IMR-90 (cell line): ENCODE measurements around the gene ZNF365. TPM values are rescaled to one million over a fixed set of nuclear protein-coding genes. Genes with fewer than 3 reads are reported as not detected.

Source experiments
- ATAC-seq: fragments of 200-7000 bp; cut with Tn5 transposase; 2 replicates; pipeline ENCODE4 v1.9.1; 2020; ENCODE audit warnings: low read depth, mild to moderate bottlenecking, moderate library complexity
- BruUV-seq: library from RNA; stranded (reverse); fragments of 400-500 nt; replicated peaks from 2 replicates; lab custom pipeline; 2021; lab: Mats Ljungman, UMichigan
- CTCF ChIA-PET: fragments of 300-600 bp; formaldehyde crosslinking; extraction: SDS; loops from one replicate; lab custom pipeline; 2021; ENCODE audit warnings: antibody characterized with exemption; lab: Yijun Ruan, JAX
- POLR2A ChIA-PET: fragments of 300-600 bp; sonication (Branson Sonifier 250); formaldehyde crosslinking; loops from one replicate; lab custom pipeline; 2022; ENCODE audit warnings: antibody characterized with exemption; ENCODE audit not compliant: unreplicated experiment; lab: Charles Lee
- DNase-seq: peaks from one replicate; pipeline ENCODE4 v3.0.0; 2013
- H2AFZ ChIP-seq: replicated peaks from 2 replicates; pipeline ENCODE3; 2013; ENCODE audit warnings: low read length, mild to moderate bottlenecking; ENCODE audit not compliant: poor library complexity
- H2AK5ac ChIP-seq: 2 replicates; pipeline ENCODE4 v1.6.1; 2013; ENCODE audit warnings: low read depth, low read length, inconsistent platforms
- H2AK9ac ChIP-seq: replicated peaks from 2 replicates; pipeline ENCODE3; 2013; ENCODE audit warnings: mild to moderate bottlenecking, low read depth, low read length, moderate library complexity; ENCODE audit not compliant: poor library complexity
- H2BK120ac ChIP-seq: 2 replicates; pipeline ENCODE4 v1.6.1; 2013; ENCODE audit warnings: low read depth, low read length, inconsistent platforms
- H2BK15ac ChIP-seq: 3 replicates; pipeline ENCODE4 v1.6.1; 2013; ENCODE audit warnings: low read depth, low read length, inconsistent platforms
- H2BK20ac ChIP-seq: 2 replicates; pipeline ENCODE4 v1.6.1; 2013; ENCODE audit warnings: low read depth, mild to moderate bottlenecking, inconsistent platforms, low read length, moderate library complexity
- H2BK5ac ChIP-seq: 2 replicates; pipeline ENCODE4 v1.6.1; 2013; ENCODE audit warnings: mild to moderate bottlenecking, low read depth, low read length, inconsistent platforms; ENCODE audit not compliant: poor library complexity, severe bottlenecking
- H3K14ac ChIP-seq: replicated peaks from 2 replicates; pipeline ENCODE4 v1.6.1; 2013; ENCODE audit warnings: low read depth, low read length, inconsistent platforms
- H3K18ac ChIP-seq: 2 replicates; pipeline ENCODE4 v1.6.1; 2013; ENCODE audit warnings: low read depth, low read length, control low read depth
- H3K23ac ChIP-seq: 2 replicates; pipeline ENCODE4 v1.6.1; 2013; ENCODE audit warnings: low read depth, low read length, inconsistent platforms
- H3K27ac ChIP-seq: 2 replicates; pipeline ENCODE4 v1.5.1; 2013; ENCODE audit warnings: mild to moderate bottlenecking, control low read depth, low read length; ENCODE audit not compliant: insufficient read depth
- H3K27me3 ChIP-seq: 2 replicates; pipeline ENCODE4 v1.6.1; 2013; ENCODE audit warnings: low read length; ENCODE audit not compliant: control insufficient read depth, insufficient read depth
- H3K36me3 ChIP-seq: 2 replicates; pipeline ENCODE4 v1.6.1; 2013; ENCODE audit warnings: low read length, mixed read lengths; ENCODE audit not compliant: control insufficient read depth, insufficient read depth
- H3K4ac ChIP-seq: 2 replicates; pipeline ENCODE4 v1.6.1; 2013; ENCODE audit warnings: low read depth, low read length, inconsistent platforms
- H3K4me1 ChIP-seq: 2 replicates; pipeline ENCODE4 v1.6.1; 2013; ENCODE audit warnings: low read length, mixed read lengths; ENCODE audit not compliant: control insufficient read depth, insufficient read depth
- H3K4me2 ChIP-seq: 2 replicates; pipeline ENCODE4 v1.6.1; 2013; ENCODE audit warnings: low read depth, mild to moderate bottlenecking, control low read depth, low read length, moderate library complexity
- H3K4me3 ChIP-seq: 2 replicates; pipeline ENCODE4 v1.5.1; 2013; ENCODE audit warnings: low read depth, mild to moderate bottlenecking, control low read depth, low read length, moderate library complexity; ENCODE audit not compliant: insufficient read depth
- H3K56ac ChIP-seq: 2 replicates; pipeline ENCODE4 v1.6.1; 2013; ENCODE audit warnings: low read length, inconsistent platforms; ENCODE audit not compliant: insufficient read depth; ENCODE audit errors: extremely low read depth
- H3K79me1 ChIP-seq, 2 experiments: 2 replicates each; pipeline ENCODE4 v1.6.1; 2013; ENCODE audit warnings: low read length in 2 of 2, inconsistent platforms in 1 of 2, low read depth in 1 of 2
- H3K9ac ChIP-seq: 2 replicates; pipeline ENCODE4 v1.6.1; 2013; ENCODE audit warnings: low read depth, low read length, control low read depth
- H3K9me1 ChIP-seq: 2 replicates; pipeline ENCODE4 v1.6.1; 2013; ENCODE audit warnings: low read length, inconsistent platforms; ENCODE audit not compliant: insufficient read depth
- H3K9me3 ChIP-seq: 2 replicates; pipeline ENCODE4 v1.6.1; 2013; ENCODE audit warnings: low read length; ENCODE audit not compliant: control insufficient read depth, insufficient read depth
- H4K20me1 ChIP-seq: 2 replicates; pipeline ENCODE4 v1.6.1; 2013; ENCODE audit warnings: low read length, inconsistent platforms; ENCODE audit not compliant: insufficient read depth
- H4K5ac ChIP-seq: 2 replicates; pipeline ENCODE4 v1.6.1; 2013; ENCODE audit warnings: mild to moderate bottlenecking, low read depth, low read length, control low read depth
- H4K8ac ChIP-seq, 2 experiments: 2 replicates each; pipeline ENCODE4 v1.6.1; 2013; ENCODE audit warnings: low read depth in 2 of 2, low read length in 2 of 2, control low read depth in 1 of 2, inconsistent platforms in 1 of 2
- H4K91ac ChIP-seq: 2 replicates; pipeline ENCODE4 v1.6.1; 2013; ENCODE audit warnings: low read depth, low read length, inconsistent platforms; ENCODE audit not compliant: insufficient read depth
- BHLHE40 ChIP-seq: fragments of 150-350 bp; IDR thresholded peaks from 2 replicates; pipeline ENCODE4 v1.6.1; 2016; ENCODE audit warnings: mild to moderate bottlenecking, low read depth, low read length
- CEBPB ChIP-seq: IDR thresholded peaks from 2 replicates; pipeline ENCODE4 v1.6.1; 2012; ENCODE audit warnings: low read depth, low read length, improper control_type of control experiment
- MAFK ChIP-seq: IDR thresholded peaks from 2 replicates; pipeline ENCODE4 v1.6.1; 2012; ENCODE audit warnings: low read depth, low read length, improper control_type of control experiment
- MXI1 ChIP-seq: IDR thresholded peaks from 2 replicates; pipeline ENCODE4 v1.6.1; 2012; ENCODE audit warnings: low read depth, mild to moderate bottlenecking, low read length, moderate library complexity, borderline replicate concordance
- NFE2L2 ChIP-seq: fragments of 150-350 bp; IDR thresholded peaks from 2 replicates; pipeline ENCODE4 v1.6.1; 2016; ENCODE audit warnings: low read depth, mild to moderate bottlenecking, low read length
- POLR2A ChIP-seq: IDR thresholded peaks from 2 replicates; pipeline ENCODE4 v1.6.1; 2012; ENCODE audit warnings: mild to moderate bottlenecking, low read depth, low read length
- RCOR1 ChIP-seq: IDR thresholded peaks from 2 replicates; pipeline ENCODE4 v1.6.1; 2012; ENCODE audit warnings: mild to moderate bottlenecking, low read length, improper control_type of control experiment; ENCODE audit not compliant: insufficient replicate concordance
- RFX5 ChIP-seq: IDR thresholded peaks from 2 replicates; pipeline ENCODE4 v1.8.0; 2012; ENCODE audit warnings: low read depth, mild to moderate bottlenecking, low read length, moderate library complexity
- SMC3 ChIP-seq: fragments of 150-350 bp; IDR thresholded peaks from 2 replicates; pipeline ENCODE4 v1.6.1; 2016; ENCODE audit warnings: low read depth, mild to moderate bottlenecking, antibody characterized with exemption, low read length, moderate library complexity
- WGBS, 2 experiments: methylation state at CpG; one replicate each; pipeline versions ENCODE4 v1.1.5 to v1.1.7; 2013; ENCODE audit warnings: missing lambda C conversion rate in 2 of 2; ENCODE audit not compliant: insufficient read length in 1 of 2; ENCODE audit errors: extremely low coverage in 2 of 2; 5-methylcytosine and 5-hydroxymethylcytosine counted together
- dilution Hi-C: fragments of 300-500 bp; cut with HindIII; formaldehyde crosslinking; loops from one replicate; pipeline ENCODE4 v1.14.3; 2018; ENCODE audit warnings: low sequenced_read_pairs; ENCODE audit not compliant: unreplicated experiment
- in situ Hi-C: fragments of 300-500 bp; cut with MboI; formaldehyde crosslinking; loops from 3 replicates; pipeline ENCODE4 v1.14.3; 2019; ENCODE audit warnings: low sequenced_read_pairs, inconsistent platforms, mixed read lengths
- intact Hi-C: fragments of 100-400 bp; cut with micrococcal nuclease; formaldehyde crosslinking; loops from 2 replicates; pipeline ENCODE4 v1.10.0; 2022
- polyA plus RNA-seq, 3 experiments: library from polyadenylated mRNA; depleted of rRNA; stranded (reverse); fragments of >200 nt; gene quantifications; 2 replicates each; pipeline ENCODE4 v1.2.3, GENCODE V29; 2012; ENCODE audit warnings: low replicate concordance in 1 of 3
- total RNA-seq: library from RNA; depleted of rRNA; stranded (reverse); fragments of >200 nt; gene quantifications from 2 replicates; pipeline ENCODE4 v1.2.3, GENCODE V29; 2012
- TF ChIP-seq, protein P1 (sequence below): conservative IDR thresholded peaks from 2 replicates; pipeline ENCODE4 v1.5.1; 2012; ENCODE audit warnings: mild to moderate bottlenecking, low read depth, low read length, improper control_type of control experiment
- TF ChIP-seq, protein P2 (sequence below): fragments of 150-350 bp; IDR thresholded peaks from 2 replicates; pipeline ENCODE4 v1.6.1; 2016; ENCODE audit warnings: low read depth, mild to moderate bottlenecking, low read length, moderate library complexity, borderline replicate concordance

ZNF365 gene
- total and polyA plus RNA-seq, 2 of the 4 experiments (the other 2 are of a cell fraction), result 1.2 to 3.2 TPM

DNA sequence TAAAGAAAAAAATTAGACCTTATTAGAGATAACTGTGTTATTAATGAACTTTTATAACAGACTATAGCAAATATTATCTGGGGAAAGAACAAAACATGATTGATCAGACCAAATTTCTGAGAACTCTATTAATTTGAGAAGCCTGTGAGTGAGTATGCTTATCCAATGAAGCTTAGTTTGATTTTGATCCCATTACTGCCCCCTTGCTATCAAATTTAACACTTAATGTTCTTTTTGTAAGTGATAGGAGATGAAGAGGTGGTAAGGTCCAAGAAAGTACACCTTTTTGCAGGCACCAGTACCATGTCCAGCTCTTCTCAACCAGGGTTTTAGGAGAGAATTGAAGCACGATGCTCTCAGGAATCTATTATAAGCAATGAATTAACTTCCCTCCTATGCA is 49.9 kb downstream of the ZNF365 start:
- no peak for ATAC-seq
- Histone ChIP-seq H4K91ac (no peak overlapping the region), H3K36me3 (no peaks in the 10 kb centered on the region), H3K4me2 (no peak overlapping the region), H3K27ac (no peak overlapping the region), H3K9me1 (no peaks in the 10 kb centered on the region), H2AK5ac (no peak overlapping the region), H2BK15ac (no peak overlapping the region), H3K14ac (no peak overlapping the region), H3K4me3 (no peak overlapping the region), H3K9me3 (no peaks in the 10 kb centered on the region), H3K79me1 (no peaks in the 10 kb centered on the region), H3K27me3 (no peaks in the 10 kb centered on the region), H3K18ac (no peak overlapping the region), H4K20me1 (no peaks in the 10 kb centered on the region), H3K56ac (no peak overlapping the region), H3K4ac (no peak overlapping the region), H3K9ac (no peak overlapping the region), H4K5ac (no peak overlapping the region), H3K23ac (no peak overlapping the region), H2BK5ac (no peak overlapping the region), H2BK20ac (no peak overlapping the region), H2AFZ (no peak overlapping the region), H3K4me1 (no peaks in the 10 kb centered on the region), H2BK120ac (no peak overlapping the region), H2AK9ac (no peak overlapping the region), H4K8ac (no peak overlapping the region)
- dilution Hi-C loops, result no loop called here
- intact Hi-C loops, result no loop called here
- no peak for TF ChIP-seq MAFK
- TF ChIP-seq, protein P1, sequence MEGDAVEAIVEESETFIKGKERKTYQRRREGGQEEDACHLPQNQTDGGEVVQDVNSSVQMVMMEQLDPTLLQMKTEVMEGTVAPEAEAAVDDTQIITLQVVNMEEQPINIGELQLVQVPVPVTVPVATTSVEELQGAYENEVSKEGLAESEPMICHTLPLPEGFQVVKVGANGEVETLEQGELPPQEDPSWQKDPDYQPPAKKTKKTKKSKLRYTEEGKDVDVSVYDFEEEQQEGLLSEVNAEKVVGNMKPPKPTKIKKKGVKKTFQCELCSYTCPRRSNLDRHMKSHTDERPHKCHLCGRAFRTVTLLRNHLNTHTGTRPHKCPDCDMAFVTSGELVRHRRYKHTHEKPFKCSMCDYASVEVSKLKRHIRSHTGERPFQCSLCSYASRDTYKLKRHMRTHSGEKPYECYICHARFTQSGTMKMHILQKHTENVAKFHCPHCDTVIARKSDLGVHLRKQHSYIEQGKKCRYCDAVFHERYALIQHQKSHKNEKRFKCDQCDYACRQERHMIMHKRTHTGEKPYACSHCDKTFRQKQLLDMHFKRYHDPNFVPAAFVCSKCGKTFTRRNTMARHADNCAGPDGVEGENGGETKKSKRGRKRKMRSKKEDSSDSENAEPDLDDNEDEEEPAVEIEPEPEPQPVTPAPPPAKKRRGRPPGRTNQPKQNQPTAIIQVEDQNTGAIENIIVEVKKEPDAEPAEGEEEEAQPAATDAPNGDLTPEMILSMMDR, result no peak
- TF ChIP-seq SMC3, result no peak
- TF ChIP-seq RCOR1, result no peak
- TF ChIP-seq, protein P2, sequence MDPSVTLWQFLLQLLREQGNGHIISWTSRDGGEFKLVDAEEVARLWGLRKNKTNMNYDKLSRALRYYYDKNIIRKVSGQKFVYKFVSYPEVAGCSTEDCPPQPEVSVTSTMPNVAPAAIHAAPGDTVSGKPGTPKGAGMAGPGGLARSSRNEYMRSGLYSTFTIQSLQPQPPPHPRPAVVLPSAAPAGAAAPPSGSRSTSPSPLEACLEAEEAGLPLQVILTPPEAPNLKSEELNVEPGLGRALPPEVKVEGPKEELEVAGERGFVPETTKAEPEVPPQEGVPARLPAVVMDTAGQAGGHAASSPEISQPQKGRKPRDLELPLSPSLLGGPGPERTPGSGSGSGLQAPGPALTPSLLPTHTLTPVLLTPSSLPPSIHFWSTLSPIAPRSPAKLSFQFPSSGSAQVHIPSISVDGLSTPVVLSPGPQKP, result no peak
- TF ChIP-seq CEBPB, result no peak
- no peak for TF ChIP-seq BHLHE40
- no peak for TF ChIP-seq POLR2A
- TF ChIP-seq RFX5, result no peak
- TF ChIP-seq MXI1, result no peak
- no peak for TF ChIP-seq NFE2L2
- POLR2A ChIA-PET, result no interaction called here
- CTCF ChIA-PET, result no interaction called here
- in situ Hi-C loops, result no loop called here
- no peak for DNase-seq
- no CpG with 5 or more reads among the region's 1 CpG for WGBS, 2 experiments
- BruUV-seq, result no TSS peak
